Gastrocnemius medialis (tissue), 4 donors: ENCODE measurements around the gene IRAK2.

Experiments
- CTCF ChIP-seq, 5 experiments: fragments of 450-650 bp in 3 of 5; fragments of 200-600 bp in 2 of 5; sonication (generic) in 2 of 5; IDR thresholded peaks in 4 of 5; conservative IDR thresholded peaks in 1 of 5; 1 replicate in 4 of 5; 2 replicates in 1 of 5; pipeline ENCODE4 v1.5.1; 2016 to 2019; ENCODE audit warnings: antibody characterized with exemption in 5 of 5, mild to moderate bottlenecking in 3 of 5, moderate library complexity in 3 of 5
- POLR2A ChIP-seq, 2 donors: fragments of 450-650 bp; IDR thresholded peaks; one replicate each; pipeline ENCODE4 v1.6.1; 2017; ENCODE audit warnings: antibody characterized with exemption in 2 of 2, mild to moderate bottlenecking in 2 of 2, moderate library complexity in 2 of 2

GRCh38 chr3:10195366-10196089, 30.8 kb downstream of the IRAK2 start:
- TF ChIP-seq CTCF (IDR thresholded peaks at IDR 0.05 in 4 of 5, conservative IDR thresholded peaks at IDR 0.05 in 1 of 5) (no peak), POLR2A (IDR thresholded peaks at IDR 0.05) (peak; percentile 20 to 29)
